Panc1 (cell line): ENCODE measurements around the gene ARL13B.

Experiments
- CTCF ChIP-seq: fragments of 450-650 bp; IDR thresholded peaks from 2 replicates; pipeline ENCODE4 v1.5.1; 2017; ENCODE audit warnings: mild to moderate bottlenecking
- SIN3A ChIP-seq: IDR thresholded peaks from 2 replicates; pipeline ENCODE4 v1.6.1; 2012; ENCODE audit warnings: low read depth, mild to moderate bottlenecking, low read length, moderate library complexity, borderline replicate concordance; ENCODE audit not compliant: insufficient read depth

- TF ChIP-seq CTCF (no peak), SIN3A (no peak)
Measured at GRCh38 chr3:94064243-94064860, 84.4 kb downstream of the ARL13B start.
